Measurements from ENCODE around the gene SRBD1.

SRBD1 gene

GRCh38 chr2:45611020-45611859, at the start of gene SRBD1:
Gene SRBD1, minus strand, starts transcription at chr2:45611267. Its CDS starts 5,826 bp downstream, at chr2:45605441.
- peak; percentile 96 for DNase-seq

- DNase-seq = no peak
Observed at GRCh38 chr2:45654250-45654649, 43.2 kb upstream of the SRBD1 start.

GRCh38 chr2:45653122-45653913, 42.3 kb upstream of the SRBD1 start:
- DNase-seq = no peak

- peak; percentile 45 for DNase-seq
Observed at GRCh38 chr2:45652090-45653031, 41.3 kb upstream of the SRBD1 start.

GRCh38 chr2:45651415-45652089, 40.5 kb upstream of the SRBD1 start, which contains the start of gene PRKCE:
Gene PRKCE, plus strand, starts transcription at chr2:45651675.
- peak; percentile 69 for DNase-seq

- peak; percentile 86 for DNase-seq
Observed at GRCh38 chr2:45650851-45651414, 39.9 kb upstream of the SRBD1 start.

GRCh38 chr2:45649858-45650811, 39.1 kb upstream of the SRBD1 start:
- peak; percentile 63 for DNase-seq

GRCh38 chr2:45649462-45649857, 38.4 kb upstream of the SRBD1 start:
- DNase-seq = no peak

GRCh38 chr2:45648636-45649035, 37.6 kb upstream of the SRBD1 start:
- no peak for DNase-seq

- DNase-seq = no peak
Observed at GRCh38 chr2:45647986-45648520, 37.0 kb upstream of the SRBD1 start.

- DNase-seq = no peak
Observed at GRCh38 chr2:45647356-45647755, 36.3 kb upstream of the SRBD1 start.

- no peak for DNase-seq
Observed at GRCh38 chr2:45646289-45646688, 35.2 kb upstream of the SRBD1 start.

GRCh38 chr2:45643543-45644542, 32.8 kb upstream of the SRBD1 start:
- peak; percentile 66 for DNase-seq

- DNase-seq = peak; percentile 39
Observed at GRCh38 chr2:45643095-45643494, 32.0 kb upstream of the SRBD1 start.

- DNase-seq = no peak
Observed at GRCh38 chr2:45640576-45640975, 29.5 kb upstream of the SRBD1 start.

GRCh38 chr2:45637440-45637839, 26.4 kb upstream of the SRBD1 start:
- no peak for DNase-seq

GRCh38 chr2:45636008-45636407, 24.9 kb upstream of the SRBD1 start:
- peak; percentile 60 for DNase-seq

GRCh38 chr2:45634223-45634622, 23.2 kb upstream of the SRBD1 start:
- DNase-seq = no peak

GRCh38 chr2:45631955-45632354, 20.9 kb upstream of the SRBD1 start:
- no peak for DNase-seq
